NCI-H146 treated with DMSO at 0.1 percent for 48 hours (cell line): Measurements from ENCODE around the gene SCN8A.

ENCODE experiments used
- DNase-seq: peaks from one replicate; lab custom pipeline; 2025; ENCODE audit not compliant: unreplicated experiment; lab: John Stamatoyannopoulos, UW

The SCN8A gene

GRCh38 chr12:51848841-51849735, 258.1 kb downstream of the SCN8A start:
- no peak for DNase-seq

DNA sequence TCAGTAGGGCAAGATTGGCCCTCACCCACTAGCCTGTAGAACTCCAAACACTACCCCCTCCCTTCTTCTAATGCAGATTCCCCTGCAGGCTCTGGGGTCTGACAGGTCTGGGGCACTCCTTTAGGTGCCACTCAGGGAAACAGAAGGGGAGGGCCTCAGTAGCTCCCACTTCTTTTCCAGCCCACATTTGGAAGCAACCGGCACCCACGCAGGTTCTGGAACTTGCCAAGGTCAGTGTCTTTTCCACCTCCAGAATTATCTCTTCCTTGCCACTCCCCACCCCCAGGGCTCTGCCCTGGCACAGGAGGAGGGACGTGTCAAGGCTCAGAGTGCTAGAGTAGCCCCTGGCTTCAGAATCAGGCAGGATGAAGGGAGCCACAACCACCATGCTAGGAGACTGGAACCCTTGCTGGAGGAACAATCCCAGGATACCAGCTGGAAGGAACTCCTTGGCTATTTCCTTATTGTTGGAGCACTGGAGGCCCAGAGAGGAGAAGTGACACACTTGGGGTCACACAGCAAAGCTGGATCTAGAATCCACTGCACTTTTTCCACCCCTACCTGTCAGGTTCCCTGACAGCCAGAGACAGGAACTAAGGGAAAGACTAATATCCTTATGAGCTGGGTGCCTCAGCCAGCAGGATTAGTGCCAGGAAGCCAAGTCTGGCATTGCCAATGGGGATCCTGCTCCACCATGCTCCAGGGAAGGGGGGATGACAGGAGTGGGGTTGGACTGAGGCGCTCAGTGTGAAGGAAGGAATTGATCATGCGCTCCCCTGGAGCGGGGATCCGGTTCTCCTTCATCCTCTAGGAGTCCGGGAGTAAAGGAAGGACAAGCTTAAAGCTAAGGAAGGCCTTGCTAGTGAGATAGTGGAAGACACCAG, 259.3 kb downstream of the SCN8A start:
- DNase-seq, result no peak

GRCh38 chr12:51850965-51851299, 259.9 kb downstream of the SCN8A start:
- DNase-seq, result no peak

GRCh38 chr12:51851413-51852124, 260.5 kb downstream of the SCN8A start:
- DNase-seq, result peak; percentile 86

GRCh38 chr12:51852404-51853137, 261.5 kb downstream of the SCN8A start:
- no peak for DNase-seq

- DNase-seq, result no peak
Observed at GRCh38 chr12:51855586-51856428, 264.8 kb downstream of the SCN8A start.

DNA sequence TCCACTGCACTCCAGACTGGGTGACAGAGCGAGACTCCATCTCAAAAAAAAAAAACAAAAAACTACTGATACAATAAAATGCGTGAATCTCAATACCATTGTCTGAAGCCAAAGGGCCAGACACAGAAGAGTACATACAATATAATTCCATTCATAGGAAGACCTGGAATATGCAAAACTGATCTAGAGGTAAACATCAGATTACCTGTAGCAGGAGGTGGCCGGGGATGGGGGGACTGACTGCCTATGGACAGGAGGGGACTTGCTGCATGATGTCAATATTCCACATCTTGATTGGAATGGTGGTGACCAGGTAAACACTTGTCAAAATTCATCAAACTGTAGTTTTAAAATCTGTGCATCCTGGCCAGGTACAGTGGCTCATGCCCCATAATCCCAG, 270.0 kb downstream of the SCN8A start:
- no peak for DNase-seq
